NCI-H226 (cell line): ENCODE data around the gene DMRT1.

Experiments
- DNase-seq: peaks from one replicate; pipeline ENCODE4 v3.0.0-alpha.2; 2015

Gene DMRT1

DNA sequence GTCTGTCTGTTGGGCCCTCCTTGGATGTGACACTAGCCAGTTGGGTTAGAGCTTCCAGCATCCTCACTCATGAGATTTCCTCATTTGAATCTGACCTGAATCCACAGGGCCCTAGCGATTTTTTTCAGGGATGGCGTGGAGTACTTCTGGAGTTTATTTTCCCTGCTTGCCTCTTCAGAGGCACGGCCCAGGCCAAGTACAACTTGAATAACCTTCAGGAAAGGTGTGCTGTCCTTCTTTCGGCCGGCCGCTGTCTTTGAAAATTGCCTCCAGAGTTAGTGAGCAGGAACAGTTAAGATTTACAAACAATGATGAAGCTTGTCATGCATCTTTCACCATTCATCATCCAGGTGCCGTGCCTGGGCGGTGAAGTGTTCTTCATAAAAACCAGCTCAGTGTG is 85.5 kb downstream of the DMRT1 start:
- DNase-seq, result no peak

DNA sequence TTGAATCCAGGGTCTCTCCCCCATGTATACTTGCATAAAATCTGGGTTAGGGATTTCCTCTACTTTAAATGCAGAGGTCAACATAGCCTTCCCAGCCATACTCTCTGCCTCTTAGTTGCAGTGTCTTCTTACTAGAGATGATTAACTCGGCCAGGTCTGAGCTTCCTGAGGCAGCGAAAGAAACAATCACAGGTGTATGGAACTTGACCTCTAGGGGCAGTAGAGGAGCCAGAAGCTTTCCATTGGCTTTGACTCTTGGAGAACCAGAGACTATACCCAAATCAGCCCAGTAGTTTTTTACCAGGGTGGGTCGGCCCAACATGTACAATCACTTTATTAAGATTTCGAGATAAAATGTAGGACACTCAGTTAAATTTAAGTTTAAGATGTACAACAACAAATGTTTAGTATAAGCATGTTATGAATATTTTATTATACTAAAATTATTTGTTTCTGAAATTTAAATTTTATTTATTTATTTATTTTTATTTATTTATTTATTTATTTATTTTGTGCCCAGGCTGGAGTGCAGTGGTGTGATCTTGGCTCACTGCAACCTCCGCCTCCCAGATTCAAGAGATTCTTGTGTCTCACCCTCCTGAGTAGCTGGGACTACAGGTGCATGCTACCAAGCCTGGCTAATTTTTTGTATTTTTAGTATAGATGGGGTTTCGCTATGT is 87.0 kb downstream of the DMRT1 start:
- no peak for DNase-seq

DNA sequence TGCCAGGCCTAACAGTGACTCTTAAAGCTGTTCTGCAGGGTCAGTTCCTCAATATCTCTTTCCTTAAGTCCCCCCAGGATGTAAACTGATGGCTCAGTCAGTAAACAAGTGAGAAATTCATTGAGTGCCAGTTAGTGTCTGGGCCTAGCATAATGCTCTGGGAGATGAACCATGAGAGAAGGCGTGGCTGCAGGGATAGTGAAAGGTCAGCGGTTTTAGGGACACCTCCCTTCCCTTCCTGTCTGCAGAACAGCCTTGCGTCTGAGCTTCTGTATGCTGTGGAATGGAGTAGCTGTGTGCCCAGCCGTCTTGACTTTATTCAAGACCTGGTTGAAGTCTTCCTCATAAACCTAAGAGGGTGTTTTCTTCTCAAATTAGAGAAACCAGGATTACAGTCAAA is 88.2 kb downstream of the DMRT1 start:
- no peak for DNase-seq

DNA sequence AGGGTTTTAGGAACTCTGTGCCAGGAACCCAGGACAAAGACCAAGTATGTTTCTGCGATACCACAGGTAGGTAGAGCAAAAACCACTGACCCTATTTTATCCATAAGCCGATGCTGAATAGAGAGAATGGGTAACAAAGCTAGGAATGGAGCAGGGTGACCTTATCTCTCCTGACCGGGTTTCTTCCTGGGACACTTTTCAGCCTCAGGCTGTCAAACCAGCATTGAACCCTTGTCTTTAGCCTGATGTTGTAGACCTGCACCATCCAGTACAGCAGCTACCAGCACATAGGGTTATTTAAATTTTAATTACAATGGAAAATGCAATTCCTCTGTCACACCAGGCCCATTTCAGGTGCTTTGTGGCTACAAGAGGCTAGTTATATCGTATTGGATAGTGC is 91.9 kb downstream of the DMRT1 start:
- DNase-seq, result no peak

DNA sequence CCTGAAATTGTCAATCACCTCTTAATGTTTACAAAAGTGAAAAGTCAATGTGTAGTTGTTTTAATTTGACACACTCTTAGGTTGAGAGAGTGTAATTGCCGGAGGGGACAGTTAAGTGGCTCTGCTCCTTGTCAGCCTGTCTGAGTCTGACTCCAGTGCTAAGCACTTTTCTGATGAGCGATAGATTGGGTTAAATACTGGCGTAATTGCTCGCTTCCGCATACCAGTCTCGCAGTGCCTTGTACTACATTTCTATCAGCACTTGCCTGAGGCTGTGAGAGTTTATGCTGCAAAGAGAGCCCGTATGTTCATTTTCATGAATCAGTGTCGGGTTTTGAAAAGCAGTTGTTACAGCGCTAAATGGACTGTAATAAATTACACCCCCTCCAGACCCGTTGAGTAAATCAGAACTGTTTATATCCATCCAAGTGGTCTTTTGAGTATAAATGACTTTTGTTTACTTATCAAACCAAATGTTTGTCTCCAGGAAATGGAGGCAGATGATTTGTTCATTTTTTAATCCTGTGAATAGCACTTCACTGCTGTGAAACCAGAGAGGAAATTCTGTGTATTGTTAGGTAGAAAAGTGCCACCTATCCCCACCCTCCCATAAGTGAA is 94.0 kb downstream of the DMRT1 start:
- peak; percentile 24 for DNase-seq

DNA sequence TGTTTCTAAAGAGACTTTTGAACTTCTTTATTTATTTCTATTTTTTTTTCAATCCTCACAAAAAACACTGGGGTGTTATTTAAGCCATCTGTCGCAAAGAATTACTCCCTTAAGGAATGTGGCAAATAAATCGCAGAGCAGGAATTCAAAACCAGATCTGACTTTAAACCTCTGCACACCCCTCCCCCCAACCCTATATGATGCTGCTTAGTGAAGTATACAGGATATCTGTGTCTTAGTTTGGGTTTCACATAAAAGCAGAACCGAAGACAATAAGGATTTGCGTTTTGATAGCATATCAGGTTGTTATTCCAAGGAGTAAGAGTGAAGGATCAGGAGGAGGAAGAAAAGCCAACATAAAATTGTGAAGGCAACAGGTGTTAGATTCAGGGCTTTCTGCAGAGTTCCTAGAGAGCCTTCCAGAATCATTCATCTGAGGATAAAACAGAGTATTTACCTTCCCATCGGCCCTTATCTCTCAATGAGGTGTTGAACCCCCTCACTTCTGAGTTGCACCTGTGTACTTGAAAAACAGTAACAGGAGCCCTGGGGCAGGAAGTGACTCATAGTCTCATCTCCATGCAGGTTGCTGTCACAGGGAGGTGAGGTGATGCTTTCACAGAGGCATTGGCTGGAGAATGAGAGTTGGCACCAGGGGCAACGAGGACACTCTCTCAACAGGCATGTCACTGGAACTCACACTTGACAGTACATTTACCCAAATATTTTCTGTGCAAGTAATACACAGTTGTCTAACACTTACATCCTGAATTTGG is 101.5 kb downstream of the DMRT1 start:
- DNase-seq, result no peak

DNA sequence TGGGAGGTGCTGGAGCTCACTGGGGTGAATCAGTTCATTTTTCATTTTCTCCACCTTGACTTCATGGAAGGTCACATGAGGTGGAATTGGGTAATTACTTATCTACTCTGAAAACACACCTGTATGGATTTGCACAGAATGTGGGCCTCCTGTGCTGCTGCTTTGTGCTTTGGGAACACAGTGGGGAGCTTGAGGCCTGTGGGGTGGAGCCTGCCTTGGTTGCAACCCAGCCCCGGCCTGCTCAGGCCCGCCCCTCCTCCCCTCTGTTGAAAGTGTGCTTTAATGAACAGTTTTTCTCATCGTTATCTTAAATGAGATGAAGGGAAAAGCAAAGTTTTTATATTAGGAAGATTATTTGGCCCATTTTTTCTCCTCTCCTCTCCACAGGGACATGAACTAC is 106.5 kb downstream of the DMRT1 start:
- DNase-seq, result no peak

DNA sequence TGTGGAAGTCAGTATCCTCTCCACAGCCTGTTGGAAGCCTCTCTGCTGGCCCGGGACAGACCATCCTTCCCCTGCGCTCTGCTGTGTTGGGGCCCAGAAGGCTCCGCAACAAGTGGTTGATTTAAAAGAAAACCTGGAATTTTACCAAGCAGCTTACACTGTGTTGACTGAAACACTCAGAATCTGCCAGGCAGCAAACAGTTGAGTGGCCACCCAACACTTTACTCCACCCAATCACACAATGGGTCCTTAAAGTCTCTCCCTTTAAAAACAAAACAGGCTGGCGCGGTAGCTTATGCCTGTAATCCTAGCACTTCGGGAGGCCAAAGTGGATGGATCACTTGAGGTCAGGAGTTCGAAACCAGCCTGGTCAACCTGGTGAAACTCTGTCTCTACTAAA is 107.0 kb downstream of the DMRT1 start:
- no peak for DNase-seq

DNA sequence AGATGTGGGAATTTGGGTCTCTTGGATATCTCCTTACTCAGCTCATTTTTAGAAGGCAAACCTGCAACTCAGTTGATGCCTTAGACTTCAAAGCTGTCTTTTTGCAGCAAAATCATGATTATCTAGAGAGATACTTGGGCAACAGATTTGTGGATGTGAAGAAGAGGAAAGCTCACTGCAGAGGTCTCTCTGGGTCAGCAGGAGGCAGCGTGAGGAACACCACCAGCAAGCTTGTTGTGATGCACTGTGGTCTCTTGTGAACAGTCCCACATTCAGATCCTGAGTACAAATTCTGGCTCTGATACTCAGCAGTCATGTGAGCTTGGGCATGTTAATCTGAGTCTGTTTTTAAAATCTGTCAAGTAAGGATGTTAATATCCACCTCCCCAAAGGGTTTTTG is 108.6 kb downstream of the DMRT1 start:
- DNase-seq, result no peak

DNA sequence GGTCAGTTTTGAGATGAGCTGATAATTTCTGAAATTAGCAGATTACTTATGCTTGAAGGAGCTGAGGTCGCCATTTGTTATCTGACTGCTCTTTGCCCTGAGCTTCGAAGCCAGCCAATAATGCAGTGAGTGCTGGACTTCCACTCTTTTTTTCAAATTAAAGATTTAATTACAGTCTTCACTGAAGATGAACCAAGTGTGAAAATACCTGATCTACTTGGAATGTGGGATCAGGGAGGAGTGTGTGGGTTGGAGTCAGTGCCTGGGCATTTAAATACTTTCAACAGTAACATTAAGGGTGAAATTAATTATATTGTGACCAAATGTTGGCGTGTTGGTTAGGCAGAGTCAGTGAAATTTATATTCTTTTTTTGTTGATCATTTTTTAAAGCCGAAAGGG is 111.0 kb downstream of the DMRT1 start:
- no peak for DNase-seq

DNA sequence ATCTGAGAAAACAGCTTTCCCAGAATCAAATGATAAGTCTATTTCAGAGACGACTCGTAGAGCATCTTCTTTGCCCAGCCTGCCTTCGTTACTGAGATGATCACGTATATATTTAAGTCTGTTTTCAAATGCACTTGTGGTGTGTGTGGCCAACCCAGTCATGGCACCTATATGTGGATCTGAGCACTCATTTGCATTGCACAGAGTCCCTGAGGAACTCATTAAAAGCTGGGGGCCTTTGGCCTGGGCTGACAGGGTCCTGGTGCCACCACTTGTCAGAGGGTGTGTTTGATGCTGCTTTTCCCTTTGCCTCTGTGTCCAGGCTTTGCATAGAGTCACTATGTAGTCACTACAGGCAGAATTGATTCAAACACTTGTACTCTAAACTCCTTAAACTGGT is 117.6 kb downstream of the DMRT1 start:
- no peak for DNase-seq

DNA sequence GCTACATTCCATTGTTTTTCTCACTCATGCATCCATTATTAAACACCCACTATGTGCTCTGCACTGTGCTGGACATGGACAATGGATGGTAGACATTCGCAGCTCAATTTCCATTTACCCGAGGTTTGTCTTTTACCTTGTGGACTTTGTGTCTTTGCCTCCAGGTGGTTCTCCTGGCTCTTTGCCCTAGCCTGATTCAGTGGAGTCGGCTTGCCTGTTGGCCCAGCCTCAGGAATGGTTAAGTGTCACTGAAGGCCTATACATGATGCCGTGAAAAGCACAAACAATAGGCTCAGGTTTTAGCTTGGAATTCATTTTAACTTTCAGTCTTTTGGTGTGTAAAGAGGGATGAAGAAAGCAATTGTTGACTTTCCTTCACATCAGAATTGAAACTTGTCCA is 118.4 kb downstream of the DMRT1 start:
- no peak for DNase-seq

DNA sequence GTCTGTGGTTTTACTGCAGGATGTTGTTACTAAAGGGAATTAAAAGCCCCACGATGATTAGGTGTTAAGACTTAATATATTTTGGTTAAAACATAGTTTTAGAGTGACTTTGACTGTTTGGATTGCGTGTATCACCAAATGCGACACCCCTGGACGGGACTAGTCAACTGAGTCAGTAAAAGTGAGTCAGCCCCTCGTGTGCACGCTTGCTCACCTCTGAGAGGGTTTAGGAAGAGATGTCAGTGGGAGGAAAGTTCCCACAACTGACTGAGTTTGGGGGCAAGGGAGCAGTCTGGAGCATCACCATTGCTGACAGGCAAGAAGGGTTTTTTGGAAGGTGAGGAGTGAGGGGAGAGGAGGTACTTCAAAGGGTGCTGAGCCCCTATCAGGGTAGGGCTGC is 120.5 kb downstream of the DMRT1 start:
- no peak for DNase-seq

DNA sequence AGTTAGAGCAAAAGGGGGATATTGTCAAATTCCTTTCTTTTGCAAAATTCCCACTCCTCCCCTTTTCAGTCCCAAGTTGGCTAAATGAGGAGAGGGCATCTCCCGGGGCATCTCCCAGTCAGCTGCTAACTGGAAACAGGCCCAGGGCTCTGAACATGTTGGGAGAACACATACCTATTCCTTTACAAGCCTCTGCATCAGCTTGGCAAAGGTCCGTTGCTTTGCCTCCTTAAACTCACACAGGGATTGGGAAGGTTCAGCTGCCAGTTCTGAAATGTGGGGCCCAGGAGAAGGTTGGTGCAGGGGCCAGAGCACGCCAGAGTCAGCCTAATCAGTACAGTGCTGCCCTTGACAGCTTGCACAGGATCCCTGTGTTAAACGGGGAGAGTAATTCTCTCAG is 124.0 kb downstream of the DMRT1 start:
- DNase-seq, result no peak

DNA sequence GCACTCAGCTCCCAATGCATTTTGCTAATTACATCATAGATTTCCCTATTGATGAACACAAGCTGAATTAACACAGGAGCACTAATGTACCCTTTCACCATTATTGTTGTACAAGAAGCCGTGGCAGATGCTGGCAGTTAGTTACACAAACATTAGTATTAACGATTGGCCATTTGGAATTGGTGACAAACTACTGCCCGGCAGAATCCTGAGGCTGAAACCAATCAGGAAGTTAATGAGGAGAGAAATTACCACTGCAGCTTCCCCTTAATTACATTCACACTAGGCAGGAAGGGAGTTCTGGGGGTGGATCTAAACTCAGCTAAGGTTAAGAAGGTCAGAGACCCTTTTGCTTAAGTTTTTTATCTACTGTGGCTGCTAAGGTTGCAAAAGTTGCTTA is 125.4 kb downstream of the DMRT1 start:
- DNase-seq, result no peak

DNA sequence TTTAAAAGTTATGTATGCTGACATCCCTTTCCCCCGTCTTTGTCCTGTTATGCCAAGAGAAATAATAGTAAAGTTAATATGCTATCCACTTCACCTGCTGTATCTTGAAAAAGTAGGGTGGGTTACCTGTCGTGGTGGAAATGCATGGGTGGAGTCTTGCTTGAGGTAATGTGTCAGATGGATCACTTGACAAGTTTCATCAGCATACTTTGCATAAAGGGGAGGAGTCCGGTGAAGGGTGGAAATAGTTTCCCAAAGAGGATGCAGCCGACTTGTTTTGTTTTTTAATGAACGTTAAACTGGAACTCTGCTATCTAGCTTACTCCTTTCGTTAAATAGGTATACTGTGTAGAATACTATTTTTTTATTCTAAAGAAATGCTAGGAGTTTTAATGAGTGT is 125.9 kb downstream of the DMRT1 start:
- no peak for DNase-seq

DNA sequence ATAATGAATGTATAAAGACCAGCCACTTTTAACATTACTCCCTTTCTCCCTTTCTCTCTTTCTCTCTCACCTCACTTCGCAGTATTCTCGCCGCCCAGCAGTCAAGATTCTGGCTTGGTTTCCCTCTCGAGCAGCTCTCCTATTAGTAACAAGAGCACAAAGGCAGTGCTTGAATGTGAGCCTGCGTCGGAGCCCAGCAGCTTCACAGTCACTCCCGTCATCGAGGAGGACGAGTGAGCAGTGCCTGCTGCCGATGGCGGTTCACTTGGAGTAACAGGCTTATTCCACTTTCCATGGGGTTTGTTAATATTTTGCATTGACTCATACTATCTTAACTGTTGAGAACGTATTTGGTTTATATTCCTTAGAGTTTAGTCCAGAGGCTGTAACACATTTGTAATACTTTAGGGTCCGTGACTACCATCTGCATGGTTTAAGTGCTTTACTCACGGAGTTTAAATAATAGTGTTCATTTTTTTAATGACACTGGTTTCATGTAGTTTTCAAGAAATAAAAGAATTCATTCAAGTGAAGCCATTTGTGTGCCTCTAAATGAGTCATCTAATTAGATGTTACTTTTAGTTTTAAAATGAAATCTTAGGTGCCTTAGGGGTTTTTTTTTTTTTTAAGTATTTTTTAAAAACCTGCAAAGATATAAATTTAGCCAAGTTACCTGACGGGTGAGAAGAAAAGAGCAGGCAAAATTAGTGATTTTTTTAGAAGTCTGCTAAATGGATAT is 126.6 kb downstream of the DMRT1 start:
- DNase-seq, result no peak

DNA sequence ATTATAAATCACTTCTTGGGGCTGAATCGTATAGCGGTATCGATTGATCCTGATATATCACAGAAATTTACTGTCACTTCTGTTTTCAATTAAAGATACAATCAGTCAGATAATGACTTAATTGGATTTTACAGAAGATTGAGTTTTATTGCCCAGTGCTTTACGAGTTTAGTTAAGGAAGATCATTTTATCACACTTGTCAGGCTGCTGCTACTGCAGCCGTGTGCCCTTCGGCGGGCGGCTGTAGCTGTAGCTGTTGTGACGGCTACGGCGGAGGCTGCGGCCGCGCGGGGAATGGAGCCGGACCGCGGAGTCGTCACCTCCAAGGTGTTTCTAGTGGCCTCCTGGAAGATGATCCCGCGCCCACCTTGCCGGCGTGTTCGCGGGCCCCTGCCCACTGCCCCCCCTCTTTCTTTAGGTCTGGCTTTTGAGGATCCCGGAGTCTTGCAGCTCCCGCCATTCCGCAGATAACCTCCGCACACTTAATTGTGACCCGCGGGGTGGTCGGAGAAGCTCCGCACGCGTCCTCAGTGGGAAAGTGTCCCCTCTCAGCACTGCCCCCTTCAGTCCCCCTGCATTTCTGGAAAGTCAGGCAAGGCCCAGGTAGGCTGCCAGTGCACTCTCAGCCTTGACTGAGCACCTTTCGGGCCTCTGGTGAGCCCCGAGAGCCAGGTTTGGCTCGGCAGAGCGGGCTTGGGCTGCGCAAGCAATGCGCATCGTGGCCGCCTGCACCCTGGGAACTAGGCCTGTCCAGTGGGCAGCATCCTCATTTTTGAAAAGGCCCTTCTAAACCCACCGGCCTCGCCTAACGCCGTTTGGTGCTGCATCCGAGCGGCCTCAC is 128.0 kb downstream of the DMRT1 start:
- no peak for DNase-seq

DNA sequence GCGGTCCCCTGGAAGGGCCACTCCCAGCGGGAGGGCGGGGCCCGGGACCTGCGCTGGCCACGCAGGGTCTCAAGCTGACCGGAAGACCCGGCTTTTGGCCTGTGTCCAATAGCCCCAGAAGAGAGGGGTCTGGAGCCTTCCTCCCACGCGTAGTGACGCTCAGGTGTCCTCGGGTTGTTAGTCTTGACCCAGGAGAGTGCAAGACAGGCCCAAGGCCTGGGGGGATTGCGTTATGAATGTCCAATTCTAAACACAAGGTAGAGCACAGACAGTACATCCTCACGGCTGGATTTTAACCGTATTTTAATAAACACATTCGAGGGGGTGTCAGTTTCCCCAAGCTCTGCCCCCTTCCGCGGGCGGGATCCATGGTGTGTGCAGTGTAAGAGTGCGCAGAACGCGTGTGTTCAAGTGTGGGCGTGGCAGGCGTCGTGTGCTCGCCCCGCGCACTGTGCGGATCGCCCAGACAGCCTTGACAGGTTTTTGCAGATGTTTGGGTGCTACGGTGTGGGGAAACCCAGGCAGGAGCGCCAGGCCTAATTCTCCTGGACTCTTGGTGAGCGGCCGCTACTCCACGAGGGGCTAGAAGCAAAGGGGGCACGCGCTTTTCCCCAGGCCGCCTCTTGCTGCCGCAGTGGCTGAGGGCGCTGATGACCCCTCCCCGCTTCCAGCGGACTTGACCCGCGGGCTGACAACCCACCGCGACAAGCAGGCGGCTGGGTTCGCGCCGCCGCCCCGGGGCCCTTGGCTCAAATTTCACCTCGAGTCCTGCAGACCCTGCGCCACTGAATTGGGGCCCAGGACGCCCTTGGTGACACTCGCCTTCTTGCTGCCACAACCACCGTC is 128.9 kb downstream of the DMRT1 start:
- no peak for DNase-seq

DNA sequence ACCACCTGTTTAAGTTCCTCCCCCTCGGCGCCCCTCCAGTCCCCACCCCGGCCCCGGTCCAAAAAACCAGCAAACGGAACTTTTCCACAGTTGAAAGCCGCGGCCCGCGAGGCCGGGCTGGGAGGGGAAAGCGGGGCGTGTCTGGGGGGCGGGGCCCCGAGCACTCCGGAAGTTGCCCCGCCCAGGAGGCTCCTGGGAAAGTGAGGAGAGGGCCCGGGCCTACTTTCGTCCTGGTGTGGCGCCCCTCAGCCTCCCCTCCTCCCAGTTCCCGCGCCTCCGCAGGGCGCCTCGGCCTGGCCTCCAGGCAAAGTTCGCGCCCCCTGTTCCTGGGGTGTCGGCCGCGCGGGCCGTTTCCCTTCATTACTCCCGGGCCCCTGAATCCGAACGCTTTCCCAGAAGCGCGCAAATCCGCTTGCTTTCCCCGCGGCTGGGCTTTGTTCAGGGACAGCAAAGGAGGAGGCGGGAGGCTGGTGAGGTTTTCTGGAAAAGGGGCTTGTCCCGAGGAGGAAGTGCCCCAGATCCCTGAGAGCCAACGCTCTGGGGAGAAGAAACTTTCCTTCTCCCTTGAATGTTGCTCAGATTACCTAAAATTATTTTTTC is 130.5 kb downstream of the DMRT1 start:
- DNase-seq, result no peak
